Measurements from ENCODE around the gene AIRE. TPM values are rescaled to one million over a fixed set of nuclear protein-coding genes. Genes with fewer than 3 reads are reported as not detected.

The AIRE gene
- total and polyA plus RNA-seq, 2 experiments from 2014 or later, result 0.45 TPM; not detected in 1

- no peak for DNase-seq (ENCODE audit: low read depth in 1 of 2, low spot score in 1 of 2)
- Histone ChIP-seq H3K27ac (no peak within 1 kb of the TSS), H3K4me1 (ENCODE audit: low read depth) (peaks cover 7% of the 10 kb centered on the region), H3K9me3 (ENCODE audit: low read depth) (no peaks in the 10 kb centered on the region), H3K27me3 (no peaks in the 10 kb centered on the region), H3K4me3 (no peak within 1 kb of the TSS), H3K36me3 (no peaks in the 10 kb centered on the region)
- no peak for TF ChIP-seq CTCF (IDR thresholded peaks at IDR 0.05; ENCODE audit: low read depth, low read length)
Measured at GRCh38 chr21:44261675-44262295, 23.9 kb upstream of the AIRE start, which contains the start of gene DNMT3L. TSS of gene DNMT3L (minus strand) at chr21:44261897. CDS start at chr21:44261259, 638 bp downstream.

DNA sequence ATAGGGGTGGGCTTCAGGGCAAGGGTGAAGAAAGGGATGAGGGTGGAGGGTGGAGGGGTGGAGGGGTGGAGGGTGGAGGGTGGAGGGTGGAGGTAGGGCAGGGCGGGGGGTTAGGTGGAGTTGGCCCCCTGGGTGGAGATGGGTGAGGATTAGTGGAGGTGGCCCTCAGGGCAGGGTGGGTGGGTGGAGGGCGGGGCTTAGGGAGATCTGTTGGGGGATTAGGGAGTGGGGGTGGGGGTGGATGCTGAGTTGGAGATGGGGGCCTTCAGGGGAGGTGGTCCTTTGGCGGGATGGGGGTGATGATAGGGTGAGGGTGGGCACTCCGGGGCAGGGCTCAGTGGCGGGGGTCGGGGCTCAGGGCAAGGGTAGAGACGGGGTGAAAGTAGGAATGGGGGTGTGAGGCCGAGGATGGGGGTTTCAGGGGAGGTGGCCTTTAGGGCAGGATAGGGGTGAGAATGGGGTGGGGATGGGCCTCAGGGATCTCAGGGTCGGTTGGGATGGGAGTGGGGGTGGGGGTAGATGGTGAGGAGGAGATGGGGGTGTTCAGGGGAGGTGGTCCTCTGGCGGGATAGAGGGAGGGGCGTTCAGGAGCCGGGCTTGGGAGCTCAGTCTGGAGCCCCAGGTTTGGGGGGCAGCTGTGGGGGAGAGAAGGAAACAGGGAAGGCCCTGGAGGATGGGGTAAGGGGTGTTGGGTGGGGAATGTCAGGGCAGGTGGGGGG, 23.2 kb upstream of the AIRE start:
- H3K27ac ChIP-seq, result no peak overlapping the region
- H3K4me1 ChIP-seq (ENCODE audit: low read depth), result peaks cover 7% of the 10 kb centered on the region
- H3K36me3 ChIP-seq, result no peaks in the 10 kb centered on the region
- no peaks in the 10 kb centered on the region for H3K9me3 ChIP-seq (ENCODE audit: low read depth)
- no peak for TF ChIP-seq CTCF (IDR thresholded peaks at IDR 0.05; ENCODE audit: low read depth, low read length)
- H3K27me3 ChIP-seq, result no peaks in the 10 kb centered on the region
- H3K4me3 ChIP-seq, result no peak overlapping the region
- DNase-seq (ENCODE audit: low read depth in 1 of 2, low spot score in 1 of 2), result no peak

DNA sequence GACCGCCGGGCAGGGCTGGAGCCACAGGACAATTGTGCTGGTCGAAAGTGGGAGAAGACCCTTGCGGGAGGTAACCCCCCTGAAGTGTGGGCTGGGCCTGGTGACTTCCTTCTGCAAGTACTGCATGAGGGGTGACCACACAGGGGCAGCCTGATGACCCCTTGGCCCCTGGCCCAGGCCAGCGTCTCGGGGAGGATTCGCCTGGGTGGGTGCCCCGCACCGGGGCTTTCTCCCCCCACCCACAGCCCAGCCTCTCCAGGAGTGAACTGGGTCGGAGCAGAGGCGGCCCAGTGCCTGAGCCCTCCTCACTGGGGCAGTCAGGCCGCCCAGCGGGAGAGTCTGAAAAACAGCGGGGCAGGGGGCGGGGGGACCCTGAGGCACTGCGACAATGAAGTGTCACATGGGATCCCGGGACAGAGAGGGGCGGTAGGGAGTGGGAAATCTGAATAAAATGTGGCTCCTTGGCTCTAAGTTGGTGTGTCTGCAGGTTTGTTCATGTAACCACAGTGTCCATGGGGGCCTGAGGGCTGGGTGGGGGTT, 22.4 kb upstream of the AIRE start:
- TF ChIP-seq CTCF (IDR thresholded peaks at IDR 0.05; ENCODE audit: low read depth, low read length), result no peak
- peaks cover 7% of the 10 kb centered on the region for H3K4me1 ChIP-seq (ENCODE audit: low read depth)
- no peak overlapping the region for H3K27ac ChIP-seq
- no peaks in the 10 kb centered on the region for H3K9me3 ChIP-seq (ENCODE audit: low read depth)
- H3K27me3 ChIP-seq, result no peaks in the 10 kb centered on the region
- peak in 1 of 2 donors; percentile 37 for DNase-seq (ENCODE audit: low read depth in 1 of 2, low spot score in 1 of 2)
- no peak overlapping the region for H3K4me3 ChIP-seq
- H3K36me3 ChIP-seq, result no peaks in the 10 kb centered on the region

DNA sequence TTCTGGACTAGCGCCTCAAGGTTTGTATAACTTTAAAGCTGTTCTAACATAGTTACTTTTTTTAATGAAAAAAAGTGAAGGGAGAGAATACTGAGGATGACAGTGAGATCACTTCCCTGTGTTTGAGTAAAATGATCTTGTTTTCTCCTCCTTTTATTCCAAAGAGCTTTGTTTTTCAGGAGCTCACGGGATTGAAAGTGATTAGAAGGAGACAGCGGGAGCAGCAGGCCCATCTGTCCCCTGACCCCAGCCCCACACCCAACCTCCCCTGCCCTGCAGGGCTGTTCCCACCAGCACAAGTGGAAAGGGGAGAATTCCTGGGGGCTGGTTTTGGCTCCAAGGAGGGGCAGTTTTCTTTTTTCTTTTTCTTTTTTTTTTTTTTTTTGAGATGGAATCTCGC, 21.9 kb upstream of the AIRE start:
- no peaks in the 10 kb centered on the region for H3K27me3 ChIP-seq
- peaks cover 7% of the 10 kb centered on the region for H3K4me1 ChIP-seq (ENCODE audit: low read depth)
- no peaks in the 10 kb centered on the region for H3K36me3 ChIP-seq
- DNase-seq (ENCODE audit: low read depth in 1 of 2, low spot score in 1 of 2), result no peak
- H3K4me3 ChIP-seq, result no peak overlapping the region
- no peak for TF ChIP-seq CTCF (IDR thresholded peaks at IDR 0.05; ENCODE audit: low read depth, low read length)
- H3K9me3 ChIP-seq (ENCODE audit: low read depth), result no peaks in the 10 kb centered on the region
- H3K27ac ChIP-seq, result no peak overlapping the region

- no peak for DNase-seq (ENCODE audit: low read depth in 1 of 2, low spot score in 1 of 2)
- H3K27me3 ChIP-seq, result no peaks in the 10 kb centered on the region
- H3K36me3 ChIP-seq, result no peaks in the 10 kb centered on the region
- no peak overlapping the region for H3K4me3 ChIP-seq
- H3K9me3 ChIP-seq (ENCODE audit: low read depth), result no peaks in the 10 kb centered on the region
- TF ChIP-seq CTCF (IDR thresholded peaks at IDR 0.05; ENCODE audit: low read depth, low read length), result no peak
- peaks cover 7% of the 10 kb centered on the region for H3K4me1 ChIP-seq (ENCODE audit: low read depth)
- no peak overlapping the region for H3K27ac ChIP-seq
Measured at GRCh38 chr21:44265734-44266270, 19.9 kb upstream of the AIRE start.

Measured in cardiac muscle cell (in vitro differentiated cells and primary cell).